ENCODE results near the gene MCRIP2.
"Not testable (repeated sequence)": the region's sequence is repeated elsewhere in the genome, so short reads cannot be mapped to it uniquely, and the experiment has no call there.

Gene MCRIP2, protein sequence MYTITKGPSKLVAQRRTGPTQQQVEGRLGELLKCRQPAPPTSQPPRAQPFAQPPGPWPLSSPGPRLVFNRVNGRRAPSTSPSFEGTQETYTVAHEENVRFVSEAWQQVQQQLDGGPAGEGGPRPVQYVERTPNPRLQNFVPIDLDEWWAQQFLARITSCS

DNA sequence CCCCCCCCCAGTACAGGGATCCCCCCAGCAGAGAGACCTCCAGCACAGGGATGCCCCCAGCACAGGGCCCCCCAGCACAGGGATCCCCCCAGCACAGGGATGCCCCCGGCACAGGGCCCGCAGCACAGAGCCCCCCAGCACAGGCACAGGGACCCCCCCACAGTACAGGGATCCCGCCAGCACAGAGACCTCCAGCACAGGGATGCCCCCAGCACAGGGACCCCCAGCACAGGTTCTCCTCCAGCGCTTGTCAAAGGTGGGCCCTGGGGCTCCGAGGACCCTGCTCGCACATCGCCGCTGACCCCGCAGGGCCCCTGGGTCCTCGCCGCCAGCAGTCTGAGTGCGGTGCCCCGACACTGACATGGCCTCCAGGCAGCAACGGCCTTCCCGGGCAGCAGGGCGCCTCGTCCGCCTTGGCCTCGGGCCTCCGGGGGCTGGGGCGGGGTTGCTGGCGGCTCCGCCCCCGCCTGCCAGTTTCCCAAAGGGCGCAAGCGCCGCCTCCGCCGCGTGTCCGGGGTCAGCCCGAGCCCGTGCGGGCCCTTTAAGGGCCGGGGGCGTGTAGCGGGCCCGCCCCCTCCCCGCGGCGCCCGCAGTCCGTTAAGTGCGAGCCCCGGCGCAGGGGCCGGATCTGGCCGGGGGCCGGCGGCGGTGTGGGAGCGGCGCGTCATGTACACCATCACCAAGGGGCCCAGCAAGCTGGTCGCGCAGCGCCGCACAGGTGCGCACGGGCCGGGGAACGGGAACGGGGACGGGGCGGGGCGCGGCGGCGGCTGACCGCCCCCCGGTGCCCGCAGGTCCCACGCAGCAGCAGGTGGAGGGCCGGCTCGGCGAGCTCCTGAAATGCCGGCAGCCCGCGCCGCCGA lies at the start of gene MCRIP2:
TSS of gene MCRIP2 (plus strand) at position 503 of the 863 bp plus-strand sequence. CDS start at position 667, 164 bp downstream.
- peak; percentile 43 for DNase-seq

DNA sequence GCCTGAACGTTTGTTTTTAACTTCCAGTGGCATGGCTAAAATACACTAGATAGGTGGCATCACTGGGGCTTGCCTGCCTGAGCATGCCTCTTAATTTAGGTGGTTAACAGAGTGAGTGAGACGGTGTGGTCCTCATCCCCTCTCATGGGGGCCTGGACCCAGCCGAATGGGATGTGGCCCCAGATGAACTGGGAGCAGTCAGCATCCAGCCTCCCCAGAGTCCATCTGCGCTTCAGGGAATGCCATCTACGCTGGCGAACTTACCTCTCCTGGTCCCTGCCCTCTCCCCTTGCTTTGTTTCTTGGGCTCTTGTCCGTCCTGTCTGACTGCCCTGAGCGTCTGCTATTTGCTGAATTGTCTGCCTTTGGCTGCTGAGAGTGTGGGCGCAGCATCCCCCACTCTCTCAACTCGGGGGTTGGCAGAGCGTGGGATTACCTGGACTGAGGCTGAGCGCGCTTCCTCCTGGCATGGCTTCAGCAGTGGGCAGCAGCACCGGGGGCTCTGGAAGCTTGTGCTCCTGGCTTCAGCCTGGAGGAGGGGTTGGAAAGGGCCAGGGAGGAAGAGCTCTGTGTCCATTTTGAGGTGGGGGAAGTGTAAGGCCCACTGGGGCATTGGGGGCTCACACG lies 49.6 kb upstream of the MCRIP2 start:
- DNase-seq: no peak

DNA sequence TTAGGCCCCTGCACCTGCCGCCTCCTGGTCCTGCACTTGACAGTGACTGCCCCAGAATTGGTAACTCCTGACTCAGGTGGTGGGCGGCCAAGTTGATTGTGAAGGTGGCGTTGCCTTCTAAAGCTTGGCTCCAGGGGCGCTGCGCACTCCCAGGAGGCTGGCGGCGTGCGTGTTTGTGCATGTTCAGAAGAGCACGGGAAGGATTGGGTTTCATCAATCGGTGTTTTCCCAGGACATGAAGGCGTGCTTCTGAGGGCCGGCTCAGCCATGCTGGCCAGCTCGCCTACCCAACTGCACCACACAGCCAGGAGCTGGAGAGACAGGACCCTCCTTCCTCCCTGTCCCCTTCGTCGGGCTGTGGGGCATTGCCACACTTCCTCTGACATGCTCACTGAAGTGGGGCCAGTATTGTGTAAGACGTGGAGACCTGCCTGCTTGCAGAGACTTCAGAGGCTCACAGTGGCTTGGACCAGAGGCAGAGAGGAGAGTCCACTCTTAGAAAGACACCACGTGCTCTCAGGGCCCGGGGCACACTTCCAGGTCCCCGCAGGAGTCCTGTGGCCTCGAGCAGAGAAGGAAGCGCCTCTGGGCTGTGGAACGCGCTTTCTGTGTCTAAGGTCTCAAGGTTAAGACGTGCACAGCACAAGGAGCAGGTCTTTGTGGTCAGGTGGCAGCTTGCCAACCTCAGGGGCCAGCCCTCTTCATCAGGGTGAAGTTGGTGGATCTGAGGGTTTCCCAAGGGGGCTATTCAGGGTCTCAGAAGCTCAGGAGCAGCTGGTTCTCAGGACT lies 48.9 kb upstream of the MCRIP2 start:
- peak; percentile 50 for DNase-seq

DNA sequence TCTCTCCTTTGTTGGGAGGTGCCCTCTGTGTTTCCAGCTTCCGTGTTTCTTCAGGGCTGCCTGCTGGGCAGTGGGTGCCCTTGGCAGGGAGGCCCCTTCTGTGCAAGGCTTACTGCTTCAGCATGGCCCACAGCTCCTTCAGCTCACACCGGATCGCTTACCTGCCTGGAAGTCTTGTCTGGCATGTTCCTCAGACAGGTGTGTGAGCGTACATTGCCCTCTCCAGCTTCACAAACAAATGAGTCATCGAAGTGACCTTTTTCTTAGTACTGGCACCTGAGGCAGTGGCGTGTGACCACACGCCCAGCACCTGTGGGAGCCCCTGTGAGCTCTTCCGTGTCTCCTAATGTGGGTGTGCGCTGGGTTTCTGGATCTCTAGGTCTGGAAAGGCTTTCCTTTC lies 48.2 kb upstream of the MCRIP2 start:
- DNase-seq: no peak

DNA sequence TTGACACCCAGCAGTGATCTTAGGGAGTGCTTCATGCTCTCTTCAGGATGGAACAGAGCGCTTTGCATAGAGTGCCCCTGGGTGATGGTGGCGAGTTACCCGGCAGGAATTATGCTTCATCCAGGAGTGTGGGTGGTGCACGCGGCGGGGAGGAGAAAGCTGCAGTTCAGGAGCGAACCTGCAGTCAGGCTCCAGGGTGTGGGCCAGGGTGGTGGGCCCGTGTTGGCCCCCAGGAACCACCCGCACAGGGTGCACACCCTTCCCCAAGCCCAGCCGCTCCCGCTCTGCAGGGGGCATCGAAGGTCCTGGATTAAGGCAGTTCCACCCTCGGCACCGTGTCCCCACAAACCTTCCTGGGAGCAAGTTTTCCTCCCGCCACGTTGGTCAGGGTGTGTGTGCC lies 47.8 kb upstream of the MCRIP2 start:
- no peak for DNase-seq

DNA sequence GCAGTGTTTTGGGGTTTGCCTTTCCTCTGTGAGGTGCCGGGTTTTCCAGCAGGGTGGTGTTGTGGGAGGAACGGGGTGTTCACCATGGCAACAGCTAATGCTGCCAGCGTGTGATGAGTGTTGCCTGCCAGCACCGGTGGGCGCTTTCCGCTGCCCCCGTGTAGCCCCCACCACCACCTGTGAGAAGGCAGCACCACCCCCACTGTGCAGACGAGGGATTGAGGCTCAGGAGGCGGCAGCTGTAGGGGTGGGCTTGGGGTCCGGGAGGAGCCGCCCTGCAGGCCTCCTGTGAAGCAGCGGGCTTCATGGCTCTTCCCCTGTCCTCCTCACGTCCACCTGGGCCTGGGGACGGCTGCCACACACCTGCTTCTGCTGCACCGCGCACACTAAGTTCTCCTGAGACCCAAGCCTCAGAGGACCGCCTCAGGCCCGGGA lies 46.5 kb upstream of the MCRIP2 start:
- no peak for DNase-seq

DNA sequence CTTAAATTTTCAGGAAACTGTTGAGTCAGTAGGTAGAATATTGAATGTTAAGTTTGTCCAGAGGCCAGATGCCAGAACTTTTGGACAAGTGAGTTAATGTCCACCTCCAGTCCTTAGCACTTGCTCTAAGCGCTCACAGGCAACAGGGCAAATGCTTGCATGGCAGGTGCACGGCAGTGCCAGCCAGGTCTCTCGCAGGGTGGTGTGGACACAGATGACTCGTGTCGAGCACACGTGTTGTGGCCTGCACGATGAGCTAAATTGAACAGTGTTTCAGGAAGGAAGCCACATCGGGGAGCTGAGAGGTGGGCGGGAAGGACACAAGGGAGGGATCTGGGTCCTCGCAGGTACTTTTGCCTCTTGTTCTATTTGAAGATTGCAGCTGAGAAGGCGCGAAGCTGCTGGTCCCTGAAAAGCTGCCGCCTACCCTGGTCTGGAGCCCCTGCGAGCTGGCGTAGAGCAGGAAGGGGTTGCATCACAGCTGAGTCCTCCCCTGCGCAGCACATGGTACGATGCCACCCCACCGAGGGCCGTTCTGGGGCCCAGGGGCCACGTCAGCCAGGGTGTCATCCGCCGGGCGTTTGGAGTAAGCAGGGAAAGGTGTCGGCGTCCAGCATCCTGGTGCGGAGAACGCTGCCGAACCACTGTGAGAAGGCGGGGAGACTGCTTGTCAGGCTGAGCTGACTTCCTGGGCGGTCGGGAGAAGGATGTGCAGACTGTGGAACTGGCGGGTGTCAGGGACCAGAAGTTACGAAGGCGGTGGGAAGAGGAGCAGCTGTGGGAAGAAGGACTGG lies 45.5 kb upstream of the MCRIP2 start:
- DNase-seq: no peak

DNA sequence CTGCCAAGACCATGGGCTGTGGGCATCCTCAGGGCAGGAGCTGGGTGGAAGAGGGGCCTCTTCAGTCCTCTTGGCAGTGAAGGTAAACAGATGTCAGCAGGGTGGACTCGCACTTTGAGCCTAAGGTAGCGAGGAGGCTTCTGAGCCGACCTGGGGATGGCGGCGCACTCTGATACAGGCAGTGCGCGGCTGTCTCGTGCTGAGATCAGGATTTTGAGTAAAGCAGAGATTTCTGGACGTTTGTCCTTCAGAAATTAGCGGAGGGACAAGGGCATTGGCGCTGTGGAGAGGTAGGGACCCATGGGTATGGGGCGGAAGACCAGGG lies 44.9 kb upstream of the MCRIP2 start:
- no peak for DNase-seq

DNA sequence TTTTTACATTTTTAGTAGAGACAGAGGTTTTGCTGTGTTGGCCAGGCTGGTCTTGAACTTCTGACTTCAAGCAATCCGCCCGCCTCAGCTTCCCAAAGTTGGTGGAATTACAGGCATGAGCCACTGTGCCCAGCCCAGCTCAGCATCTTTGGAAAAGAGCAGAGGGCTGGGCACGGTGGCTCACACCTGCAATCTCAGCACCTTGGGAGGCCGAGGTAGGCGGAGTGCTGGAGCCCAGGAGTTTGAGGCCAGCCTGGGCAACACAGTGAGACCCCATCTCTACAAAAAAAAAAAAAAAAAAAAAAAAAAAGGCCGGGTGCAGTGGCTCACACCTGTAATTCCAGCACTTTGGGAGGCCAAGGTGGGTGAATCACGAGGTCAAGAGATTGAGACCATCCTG lies 44.0 kb upstream of the MCRIP2 start:
- not testable (repeated sequence) for DNase-seq

DNA sequence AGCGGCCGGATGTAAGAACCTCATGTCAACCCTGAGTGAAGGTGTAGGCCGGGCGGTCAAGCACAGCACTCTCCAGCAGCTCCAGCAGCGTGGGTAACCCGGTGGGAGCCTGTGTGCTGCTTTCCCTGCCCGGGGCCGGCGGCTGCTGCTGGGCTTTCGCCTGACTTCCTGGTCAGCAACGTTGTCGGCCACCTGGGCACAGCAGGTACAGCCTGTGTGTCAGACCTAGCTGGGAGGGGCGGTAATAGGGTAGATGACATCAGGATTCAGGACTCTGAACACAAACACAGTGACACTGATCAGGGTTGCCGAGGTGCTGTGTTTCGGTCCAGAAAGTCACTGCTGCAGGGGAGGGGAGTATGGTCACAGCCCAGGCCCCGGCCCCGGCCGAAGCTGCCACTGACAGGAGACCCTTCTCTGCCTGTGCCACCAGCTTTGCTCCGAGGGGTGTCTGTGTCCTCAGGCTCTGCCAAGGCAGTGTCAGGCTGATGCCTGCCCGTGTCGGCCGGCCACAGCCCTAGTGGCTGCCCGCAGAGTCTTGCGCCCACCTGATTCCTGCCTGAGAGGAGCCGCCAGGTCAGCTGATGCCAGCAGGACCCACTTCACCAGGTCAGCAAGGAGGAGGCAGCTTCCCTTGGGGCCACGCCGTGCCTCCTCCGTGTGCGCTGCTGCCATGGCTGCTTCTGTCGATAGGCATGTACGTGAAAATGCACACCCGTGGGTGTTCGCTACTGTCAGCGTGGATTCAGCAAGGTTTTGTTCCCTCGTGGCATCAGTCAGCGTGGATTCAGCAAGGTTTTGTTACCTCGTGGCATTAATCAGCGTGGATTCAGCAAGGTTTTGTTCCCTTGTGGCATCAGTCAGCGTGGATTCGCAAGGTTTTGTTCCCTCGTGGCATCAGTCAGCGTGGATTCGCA lies 42.5 kb upstream of the MCRIP2 start:
- no peak for DNase-seq

DNA sequence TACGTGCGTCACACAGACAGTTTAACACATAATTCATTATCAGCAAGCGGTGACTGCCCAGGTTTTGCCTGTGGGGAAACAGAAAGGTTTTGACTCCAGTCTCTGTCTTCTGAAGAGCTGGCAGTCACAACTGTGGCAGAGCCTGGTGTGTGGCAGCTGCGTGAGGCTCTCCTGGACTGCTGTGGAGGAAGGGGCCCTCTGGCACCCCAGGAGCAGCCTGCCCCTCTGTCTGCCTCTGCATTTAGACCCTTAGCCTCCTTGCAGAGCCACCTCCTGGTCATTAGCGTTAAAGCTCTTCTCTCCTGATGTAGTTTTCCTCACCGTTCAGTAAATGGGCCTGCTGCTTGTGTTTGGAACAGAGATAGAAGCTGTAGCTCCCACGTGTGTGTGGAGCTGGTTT lies 40.8 kb upstream of the MCRIP2 start:
- DNase-seq: no peak

DNA sequence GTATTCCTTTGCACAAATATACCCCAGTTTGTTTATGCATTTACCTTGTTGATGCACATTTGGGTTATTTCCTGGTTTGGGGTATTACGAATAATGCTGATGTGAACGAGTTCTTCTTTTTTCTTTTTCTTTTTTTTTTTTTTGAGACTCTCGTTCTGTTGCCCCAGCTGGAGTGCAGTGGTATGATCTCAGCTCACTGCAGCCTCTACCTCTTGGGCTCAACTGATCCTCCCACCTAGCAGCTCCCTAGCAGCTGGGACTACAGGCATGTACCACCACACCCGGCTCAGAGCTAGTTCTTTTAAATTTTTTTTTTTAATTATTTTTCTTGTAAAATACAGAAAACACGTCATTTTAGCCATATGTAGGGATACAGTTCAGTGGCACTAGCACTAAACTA lies 37.7 kb upstream of the MCRIP2 start:
- no peak for DNase-seq

DNA sequence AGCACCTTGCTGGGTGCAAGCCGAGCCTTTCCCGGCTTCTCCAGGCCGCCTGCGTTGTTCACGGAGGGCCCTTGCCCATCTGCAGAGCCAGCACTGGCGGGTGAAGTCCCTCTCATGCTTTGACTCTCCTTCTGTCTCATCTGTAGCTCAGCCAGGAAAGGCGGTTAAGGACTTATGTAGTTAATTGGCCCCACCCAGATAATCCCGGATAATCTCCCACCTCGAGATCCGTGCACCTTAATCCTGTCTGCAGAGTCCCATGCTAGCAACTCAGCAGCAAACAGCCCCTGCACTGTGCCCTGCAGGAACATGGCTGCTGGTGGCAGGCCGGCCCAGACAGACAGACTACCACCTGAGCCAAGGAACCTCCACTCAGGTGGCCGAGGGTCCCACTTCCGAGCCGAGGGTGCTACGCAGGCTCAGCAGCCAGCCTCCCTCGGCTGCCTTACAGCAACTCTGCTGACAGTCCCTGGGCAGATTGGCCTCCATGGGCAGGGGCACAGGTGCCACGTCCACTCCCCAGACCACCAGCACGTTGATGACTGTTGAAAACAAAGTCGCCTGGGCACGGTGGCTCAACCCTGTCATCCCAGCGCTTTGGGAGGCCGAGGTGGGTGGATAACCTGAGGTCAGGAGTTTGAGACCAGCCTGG lies 34.8 kb upstream of the MCRIP2 start:
- DNase-seq: no peak

DNA sequence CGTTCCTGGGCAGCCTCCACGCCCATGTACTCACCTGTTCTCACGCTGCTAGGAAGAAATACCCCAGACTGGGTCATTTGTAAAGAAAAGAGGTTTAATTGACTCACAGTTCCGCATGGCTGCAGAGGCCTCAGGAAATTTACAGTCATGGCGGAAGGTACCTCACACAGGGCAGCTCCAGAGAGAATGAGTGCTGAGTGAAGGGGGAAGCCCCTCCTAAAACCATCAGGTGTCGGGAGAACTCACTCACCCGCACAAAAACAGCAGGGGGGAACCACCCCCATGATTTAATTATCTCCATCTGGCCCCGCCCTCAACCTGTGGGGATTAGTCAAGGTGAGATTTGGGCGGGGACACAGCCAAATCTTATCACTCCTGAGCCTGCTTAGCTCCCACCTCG lies 33.6 kb upstream of the MCRIP2 start:
- no peak for DNase-seq

DNA sequence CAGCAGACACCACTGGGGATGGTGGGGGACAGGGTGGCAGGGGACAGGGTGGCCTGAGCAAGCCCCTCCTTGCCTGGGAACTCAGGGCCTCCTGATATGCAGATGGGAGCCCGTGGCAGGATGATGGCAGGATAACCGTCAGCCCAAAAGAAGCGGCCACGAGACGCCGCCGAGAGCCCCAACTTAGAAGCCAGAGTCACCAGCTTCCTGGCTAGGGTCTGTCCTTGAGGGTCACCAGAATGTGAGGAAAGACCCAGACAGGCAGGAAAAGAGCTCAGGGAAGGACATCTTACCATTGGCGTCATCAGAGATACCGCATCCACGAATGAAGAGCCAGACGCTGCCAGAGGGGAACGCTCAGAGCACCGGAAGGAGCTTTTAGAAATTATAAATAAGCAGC lies 32.3 kb upstream of the MCRIP2 start:
- DNase-seq: no peak

DNA sequence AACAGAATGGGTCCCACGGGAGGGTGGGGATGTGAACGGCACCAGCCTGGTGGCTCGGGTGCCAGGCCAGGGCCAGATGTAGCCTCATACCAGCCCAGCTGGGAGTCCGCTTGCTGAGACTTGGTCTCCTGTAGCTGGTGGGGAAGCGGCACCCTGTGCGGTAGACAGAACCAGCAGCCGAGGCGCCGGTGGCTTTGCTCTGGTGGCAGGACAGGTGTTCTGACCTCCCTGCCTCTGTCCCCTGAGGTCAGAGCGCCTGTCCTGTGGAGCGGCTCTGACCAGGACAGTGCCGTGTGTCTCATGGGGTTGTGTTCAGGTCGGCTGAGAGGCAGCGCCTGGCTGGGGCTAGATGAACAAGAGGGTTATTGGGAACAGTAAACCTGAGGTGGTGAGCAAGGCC lies 31.6 kb upstream of the MCRIP2 start:
- no peak for DNase-seq

DNA sequence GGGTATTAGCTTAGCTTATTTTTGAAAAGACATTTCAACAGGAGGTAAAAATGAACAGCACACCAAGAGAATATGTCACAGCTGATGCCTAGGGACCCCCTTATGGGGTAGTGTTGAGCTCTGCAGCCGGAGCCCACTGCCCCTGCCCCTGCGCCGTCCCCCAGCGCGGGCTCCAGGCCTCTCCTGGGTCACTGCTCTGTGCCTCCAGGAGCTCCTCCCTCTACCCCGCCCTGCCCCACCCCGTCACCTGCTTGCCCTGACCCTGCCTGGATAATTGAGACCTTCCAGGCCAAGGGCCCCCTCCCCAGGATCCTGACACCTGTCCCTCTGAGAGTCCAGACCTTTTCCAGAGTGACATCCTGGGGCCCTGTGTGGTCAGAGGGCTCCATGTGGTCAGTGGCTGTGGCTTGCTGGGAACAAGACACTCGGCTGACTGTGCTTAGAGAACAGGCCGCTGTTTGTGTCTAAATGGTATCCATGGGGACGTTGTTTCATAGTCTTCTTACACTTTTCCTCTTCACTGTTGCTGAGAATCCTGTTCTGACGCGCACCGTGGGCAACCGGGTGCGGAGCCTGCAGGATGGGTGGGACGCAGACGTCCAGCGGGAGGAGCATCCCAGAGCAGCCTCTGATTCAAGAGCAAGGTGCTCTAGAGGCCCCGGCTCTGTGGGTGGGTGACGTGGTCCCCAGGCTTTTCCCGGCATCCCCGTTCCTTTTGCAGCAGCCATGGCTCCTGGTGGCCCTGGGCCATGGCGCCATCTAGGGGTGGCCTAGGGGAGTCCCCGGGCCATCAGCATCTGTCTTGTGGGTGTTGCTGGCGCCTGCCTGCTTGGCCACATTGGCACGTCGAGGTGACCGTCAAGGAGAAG lies 30.9 kb upstream of the MCRIP2 start:
- DNase-seq: no peak

DNA sequence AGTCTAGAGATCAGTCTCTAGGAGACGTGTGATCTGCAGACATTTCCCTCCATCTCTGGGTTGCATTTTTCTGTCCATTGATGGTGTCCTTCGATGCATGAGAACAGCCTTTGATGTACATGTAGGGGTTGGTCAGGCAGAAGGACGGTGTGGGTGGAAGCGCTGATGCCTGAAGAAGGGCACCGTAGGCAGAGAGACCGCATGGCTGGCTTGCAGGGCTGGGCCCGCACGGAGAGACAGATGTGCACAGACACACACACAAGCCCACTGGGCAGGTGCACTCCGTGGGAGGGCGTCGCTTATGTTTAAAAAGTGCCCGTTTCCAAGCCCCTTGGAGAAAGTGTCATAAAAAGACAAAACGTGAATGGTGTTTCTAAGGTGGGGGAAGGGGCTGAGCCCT lies 26.5 kb upstream of the MCRIP2 start:
- DNase-seq: no peak

DNA sequence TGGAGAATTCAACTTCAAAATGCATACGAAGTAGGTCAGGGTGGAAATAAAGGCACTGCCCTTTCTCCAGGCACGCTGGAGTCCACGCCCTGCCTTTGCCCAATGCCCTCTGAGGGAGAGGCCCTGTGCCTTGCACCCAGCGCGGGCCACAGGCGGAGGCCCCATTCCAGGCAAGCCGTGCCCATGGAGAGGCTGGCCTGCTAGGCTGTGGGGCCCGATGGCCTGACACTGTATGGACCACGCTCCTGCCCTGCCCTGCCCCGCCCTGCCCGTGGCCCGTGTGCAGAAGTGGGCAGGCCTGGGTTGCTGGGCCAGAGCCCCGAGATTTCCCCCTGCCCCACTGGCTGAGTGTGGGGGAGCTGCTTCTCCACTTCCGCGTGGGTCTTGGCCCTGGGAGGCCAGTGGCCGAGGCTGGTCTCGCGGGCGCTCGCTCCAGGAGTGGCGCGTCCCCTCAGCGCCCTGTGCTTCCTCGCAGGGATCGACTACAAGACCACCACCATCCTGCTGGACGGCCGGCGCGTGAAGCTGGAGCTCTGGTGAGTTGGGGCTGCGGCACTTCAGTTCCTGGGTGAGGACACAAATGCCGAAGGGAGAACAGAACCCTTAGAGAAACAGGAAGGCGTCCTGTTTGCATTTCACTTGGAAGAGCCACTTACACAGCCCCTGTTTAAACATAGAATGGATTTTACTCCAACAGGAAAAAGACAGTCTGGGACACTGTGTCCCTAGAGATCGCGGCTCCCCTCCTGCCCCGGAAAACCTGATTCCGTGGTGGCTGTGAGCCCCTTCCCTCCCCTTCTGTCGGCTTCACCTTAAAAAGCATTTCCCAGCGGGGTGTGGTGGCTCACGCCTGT lies 24.7 kb upstream of the MCRIP2 start:
- no peak for DNase-seq

Data from NCI-H1092 (cell line).